AG20443 (cell line): ENCODE results near the gene ENDOU.

Source experiments
- DNase-seq: peaks from one replicate; pipeline ENCODE4 v3.0.0; 2012; ENCODE audit warnings: low spot score, mixed read lengths

ENDOU gene

GRCh38 chr12:47721431-47721973 lies 3.8 kb downstream of the ENDOU start:
- no peak for DNase-seq

DNA sequence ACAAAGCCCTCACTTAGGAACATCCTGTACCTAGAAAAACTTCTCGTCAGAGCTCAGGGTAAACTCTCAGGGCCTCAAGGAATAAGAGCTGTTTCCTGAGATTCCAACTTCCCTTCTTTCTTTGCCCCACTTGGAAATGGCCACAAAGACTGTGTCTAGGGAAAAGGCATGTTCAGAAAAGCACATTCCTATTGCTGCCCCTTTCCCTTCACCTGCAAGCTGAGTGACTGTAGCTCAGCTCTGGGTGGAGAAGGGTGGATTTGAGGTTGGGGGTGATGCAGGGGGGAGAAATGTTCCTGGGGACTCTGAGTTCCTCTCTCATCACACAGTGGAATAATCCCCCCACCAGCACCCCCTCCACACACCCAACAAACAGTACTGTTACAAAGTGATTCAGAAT lies 6.8 kb downstream of the ENDOU start:
- DNase-seq: no peak

GRCh38 chr12:47717443-47718193 lies 7.7 kb downstream of the ENDOU start:
- DNase-seq: peak; percentile 94

DNA sequence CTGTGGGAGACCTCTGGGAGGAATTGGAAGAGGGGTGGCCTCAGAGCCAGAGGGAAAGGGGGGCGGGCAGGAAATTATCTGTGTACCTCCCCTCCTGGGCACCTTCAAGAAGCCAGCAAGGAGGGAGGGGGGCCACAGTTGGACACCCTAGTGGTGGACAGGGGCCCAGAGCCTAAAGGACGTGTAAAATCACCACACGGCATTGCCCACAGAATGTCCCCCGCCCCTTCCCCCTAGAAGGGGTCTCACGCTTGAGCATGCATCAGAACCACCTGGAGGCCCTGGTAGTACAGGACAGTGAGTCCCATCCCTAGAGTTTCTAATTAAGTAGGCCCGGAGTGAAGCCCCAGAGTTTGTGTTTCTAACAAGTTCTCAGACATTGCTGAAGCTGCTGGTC lies 8.2 kb downstream of the ENDOU start:
- DNase-seq: no peak

DNA sequence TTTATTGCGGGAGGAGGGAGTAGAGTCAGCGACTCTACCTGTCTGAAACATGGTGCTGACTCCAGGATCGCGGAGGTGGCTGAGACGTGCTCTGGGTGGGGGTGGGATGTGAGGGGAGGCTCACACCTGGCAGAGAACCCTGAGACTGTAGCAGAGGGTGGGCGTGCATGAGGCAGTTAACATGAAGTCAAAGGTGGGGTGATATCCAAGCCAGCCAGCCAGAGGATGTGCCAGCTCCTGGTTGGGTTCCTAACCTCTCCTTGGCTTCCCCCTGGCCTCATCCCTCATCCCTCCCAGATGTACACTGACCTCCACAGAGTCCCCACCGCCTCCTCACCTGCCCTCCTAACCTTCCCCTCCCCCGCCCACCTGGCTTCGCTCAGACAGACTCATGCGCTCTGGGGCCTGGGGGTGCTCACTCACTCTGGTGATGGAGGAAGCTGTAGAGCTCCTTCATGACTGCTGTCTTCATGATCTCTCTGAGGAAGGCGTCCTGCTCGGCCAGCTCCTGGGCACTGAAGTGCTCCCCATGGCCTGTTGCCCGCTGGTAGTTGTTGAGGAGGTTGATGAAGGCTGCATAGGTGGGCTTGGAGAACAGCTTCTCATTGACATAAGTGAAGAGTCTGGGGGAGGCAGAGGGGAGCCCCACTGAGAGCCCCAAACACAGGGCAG lies 9.3 kb downstream of the ENDOU start:
- DNase-seq: no peak

DNA sequence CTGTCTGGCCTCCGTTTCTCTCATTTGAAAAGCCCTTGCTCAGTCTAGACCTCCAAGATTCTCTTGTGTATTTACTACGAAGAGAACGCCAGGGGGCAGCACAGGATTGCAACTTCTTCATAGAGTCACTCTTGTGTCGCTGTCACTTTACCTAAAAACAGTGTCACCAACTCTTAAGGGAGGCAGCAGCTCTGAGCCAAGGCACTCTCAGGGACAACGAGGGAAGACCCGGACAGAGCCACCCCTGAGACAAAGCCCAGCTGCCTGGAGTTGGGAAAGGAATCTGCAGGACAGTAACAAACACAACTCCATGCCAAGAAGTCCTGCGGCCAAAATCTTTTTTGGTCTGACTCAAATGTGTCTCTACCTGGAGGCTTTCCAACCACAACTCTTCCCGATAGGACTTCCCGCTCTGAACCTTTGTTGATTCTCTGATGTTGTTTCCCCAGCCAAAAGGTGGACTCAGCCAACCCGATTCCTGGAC lies 9.9 kb downstream of the ENDOU start:
- DNase-seq: peak; percentile 67

GRCh38 chr12:47714826-47715386 lies 10.4 kb downstream of the ENDOU start:
- no peak for DNase-seq

DNA sequence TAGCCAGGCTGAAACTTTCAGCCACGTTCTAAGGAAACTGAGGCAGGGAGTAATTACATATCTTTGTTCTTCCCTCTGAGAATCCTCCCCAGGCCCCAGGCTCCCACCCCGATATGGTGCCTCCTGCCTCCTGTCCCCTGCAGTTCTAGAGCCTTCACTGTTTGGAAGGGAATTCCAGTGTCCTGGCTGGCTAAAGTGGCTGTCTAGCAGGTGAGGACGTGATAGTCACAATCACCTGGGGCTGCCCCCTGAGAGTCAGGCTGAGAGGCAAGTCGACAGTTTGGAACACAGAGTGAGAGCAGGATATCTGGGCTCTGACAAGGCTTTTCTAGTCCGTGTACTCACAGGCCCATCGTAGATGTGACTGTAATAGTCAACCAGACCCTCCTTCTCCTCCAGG lies 13.1 kb downstream of the ENDOU start:
- DNase-seq: no peak

DNA sequence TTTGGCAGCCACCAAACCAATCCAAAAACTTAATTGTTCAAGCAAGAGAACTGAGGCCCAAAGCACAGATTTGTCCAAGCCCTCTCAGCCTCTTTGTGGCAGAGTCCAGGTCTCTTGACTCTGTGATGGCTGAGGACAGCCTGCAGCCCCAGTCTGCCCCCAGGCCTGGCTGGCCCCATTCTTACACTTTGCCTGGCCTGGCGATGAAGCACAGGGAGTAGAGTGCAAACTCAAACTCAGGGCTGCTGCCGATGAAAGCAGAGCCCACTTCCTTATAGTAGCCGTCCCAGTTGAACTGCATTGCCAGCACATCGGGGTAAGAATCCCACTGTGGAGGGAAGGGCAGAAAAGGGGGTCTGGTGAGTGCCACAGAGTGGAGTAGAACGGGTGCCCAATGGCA lies 13.8 kb downstream of the ENDOU start:
- DNase-seq: no peak

DNA sequence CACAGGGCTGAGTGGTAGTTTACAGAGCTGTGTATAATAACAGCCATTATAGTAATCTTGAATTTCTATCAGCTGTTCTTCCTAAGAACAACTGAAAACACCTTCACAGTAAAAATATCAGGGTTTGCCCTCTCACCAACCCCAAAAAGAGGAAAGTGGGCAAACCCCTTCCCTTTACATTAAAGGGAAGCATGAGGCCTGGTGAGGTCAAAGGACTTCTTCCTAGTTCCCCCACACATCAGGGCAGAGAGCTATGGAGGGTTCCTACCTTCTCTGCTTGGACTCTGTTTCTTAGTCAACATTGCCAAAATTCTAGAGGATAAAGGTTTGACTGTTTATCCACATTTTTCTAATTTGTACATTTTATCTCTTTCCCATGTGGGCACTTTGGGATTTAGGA lies 15.0 kb downstream of the ENDOU start:
- DNase-seq: no peak

DNA sequence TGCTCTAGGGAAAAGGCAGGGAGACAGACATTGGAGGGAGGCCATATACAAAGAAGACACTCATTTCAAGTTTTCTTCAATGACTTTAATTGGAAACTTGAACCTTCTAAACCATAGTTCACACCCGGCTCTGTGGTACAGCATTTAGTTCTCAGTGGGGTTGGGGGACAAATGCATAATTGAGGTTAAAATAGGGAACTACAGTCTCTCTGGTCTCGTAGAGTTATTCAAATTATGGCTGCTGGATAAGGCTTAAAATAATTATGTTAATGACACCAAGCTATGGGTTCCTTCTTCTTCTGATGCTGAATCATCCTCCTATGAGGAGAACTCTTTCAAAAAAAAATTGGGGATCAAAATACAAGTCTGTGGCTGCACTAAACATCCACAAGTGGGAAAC lies 15.6 kb downstream of the ENDOU start:
- no peak for DNase-seq

DNA sequence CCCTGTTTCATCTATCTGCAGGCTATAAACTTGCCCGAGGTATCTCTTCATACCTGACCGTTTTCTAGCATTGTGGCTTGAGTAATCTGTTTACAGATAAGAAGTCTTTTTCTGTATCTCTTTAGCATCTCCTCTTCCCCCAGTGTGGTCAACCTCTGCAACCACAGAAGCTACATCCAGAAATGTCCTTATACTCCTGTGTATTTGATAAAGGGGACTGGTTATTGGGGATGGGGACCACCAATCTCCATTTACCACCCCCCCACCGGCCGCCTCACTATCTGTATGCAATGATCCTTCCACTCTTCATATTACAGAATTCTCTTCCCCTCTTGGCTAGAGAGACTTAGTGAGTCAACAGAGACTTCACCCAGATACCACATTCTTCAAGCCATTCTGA lies 16.1 kb downstream of the ENDOU start:
- no peak for DNase-seq

- no peak for DNase-seq
These were observed 17.3 kb downstream of the ENDOU start for GRCh38 chr12:47707905-47708543.

- DNase-seq: no peak
These were observed 17.9 kb downstream of the ENDOU start for GRCh38 chr12:47707355-47707754.

GRCh38 chr12:47705566-47706425 lies 19.5 kb downstream of the ENDOU start, which contains the start of gene RPAP3:
Gene RPAP3, minus strand, starts transcription at chr12:47706030. Its CDS starts 3,190 bp downstream, at chr12:47702840.
- DNase-seq: peak; percentile 99

DNA sequence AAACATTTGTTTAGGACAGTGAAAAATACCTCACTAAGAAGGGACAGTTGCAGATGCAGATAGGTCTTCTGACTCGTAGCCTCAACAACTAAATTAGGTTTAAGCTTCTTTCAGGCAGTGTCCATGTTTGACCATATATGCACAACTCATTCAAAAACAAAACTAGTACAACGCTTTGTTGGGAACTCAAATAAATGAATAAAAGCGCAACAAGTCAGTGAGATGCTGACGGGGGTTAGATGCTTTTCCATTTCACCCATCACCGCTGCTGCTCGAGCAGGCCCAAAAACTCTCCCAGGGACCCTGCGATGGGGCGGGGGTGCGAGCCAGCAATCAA lies 20.1 kb downstream of the ENDOU start:
- no peak for DNase-seq

DNA sequence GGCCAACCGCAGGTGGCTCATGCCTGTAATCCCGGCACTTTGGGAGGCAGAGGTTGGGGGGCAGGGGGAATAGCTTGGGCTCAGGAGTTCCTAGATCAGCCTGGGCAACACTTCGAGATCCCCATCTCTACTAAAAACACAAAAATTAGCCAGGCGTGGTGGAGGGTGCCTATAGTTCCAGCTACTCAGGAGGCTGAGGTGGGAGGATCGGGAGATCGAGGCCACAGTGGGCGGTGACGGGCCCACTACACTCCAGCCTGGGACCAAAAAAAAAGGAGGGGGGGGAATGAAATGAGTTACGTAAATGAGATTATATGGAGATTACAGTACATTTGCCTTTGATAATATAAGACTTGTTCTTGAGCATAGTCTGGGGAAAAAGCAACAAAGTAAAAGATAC lies 20.6 kb downstream of the ENDOU start:
- no peak for DNase-seq

DNA sequence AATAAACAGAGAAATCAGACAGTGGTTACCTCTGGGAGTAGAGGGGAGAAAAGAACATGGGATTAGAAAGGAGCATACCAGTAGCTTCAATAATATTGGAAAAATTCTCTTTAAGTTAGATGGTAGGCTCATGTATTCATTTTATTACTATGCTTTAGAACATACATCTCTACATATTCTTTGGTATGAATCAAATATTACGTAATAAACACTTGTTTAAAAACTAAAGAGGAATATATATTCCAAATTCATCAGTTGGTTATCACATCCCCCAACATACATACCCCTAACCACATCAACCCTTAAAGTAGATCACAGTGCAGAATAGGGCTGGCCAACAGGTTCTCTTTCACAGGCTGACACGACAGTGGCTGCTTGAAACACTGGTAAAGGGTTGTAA lies 25.0 kb downstream of the ENDOU start:
- no peak for DNase-seq

- DNase-seq: no peak
These were observed 26.7 kb downstream of the ENDOU start for GRCh38 chr12:47698631-47699030.

DNA sequence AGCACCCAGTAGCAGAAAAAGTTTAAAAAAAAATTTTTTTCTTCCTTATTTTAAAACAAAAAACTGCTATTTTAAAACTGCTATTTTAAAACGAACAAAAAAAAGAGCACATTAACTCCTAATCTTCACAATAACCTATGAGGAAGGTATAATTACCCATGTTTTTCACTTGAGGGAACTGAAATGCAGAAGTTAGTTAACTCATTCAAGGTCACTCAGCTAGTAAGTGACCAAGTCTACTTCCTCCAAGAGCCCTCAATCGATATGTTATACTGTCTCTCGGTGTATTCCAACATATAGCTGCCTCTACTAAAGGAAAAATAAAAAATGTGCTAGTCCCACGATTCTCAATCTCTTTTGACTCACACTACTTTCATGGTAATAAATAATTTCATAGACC lies 27.2 kb downstream of the ENDOU start:
- DNase-seq: no peak

- DNase-seq: no peak
These were observed 36.1 kb downstream of the ENDOU start for GRCh38 chr12:47689215-47689614.

- DNase-seq: no peak
These were observed 37.7 kb downstream of the ENDOU start for GRCh38 chr12:47687636-47688035.
